HG02938 (cell line): ENCODE results near the gene SOX6.

Experiments
- ATAC-seq: cut with Tn5 transposase; IDR thresholded peaks from one replicate; pipeline ENCODE4 v1.9.1; 2021; ENCODE audit warnings: mild to moderate bottlenecking, moderate library complexity; ENCODE audit not compliant: unreplicated experiment

Gene SOX6

GRCh38 chr11:16012125-16012751 lies 344.1 kb downstream of the SOX6 start:
- ATAC-seq = no peak

GRCh38 chr11:16011396-16011795 lies 344.9 kb downstream of the SOX6 start:
- no peak for ATAC-seq

GRCh38 chr11:16009021-16009420 lies 347.3 kb downstream of the SOX6 start:
- no peak for ATAC-seq

GRCh38 chr11:16007514-16007913 lies 348.8 kb downstream of the SOX6 start:
- no peak for ATAC-seq

- no peak for ATAC-seq
Measured at GRCh38 chr11:16002942-16003341, 353.4 kb downstream of the SOX6 start.

- no peak for ATAC-seq
Measured at GRCh38 chr11:16001899-16002426, 354.4 kb downstream of the SOX6 start.

- no peak for ATAC-seq
Measured at GRCh38 chr11:16001044-16001568, 355.2 kb downstream of the SOX6 start.

- no peak for ATAC-seq
Measured at GRCh38 chr11:16000065-16000464, 356.3 kb downstream of the SOX6 start.

- ATAC-seq = no peak
Measured at GRCh38 chr11:15993345-15993744, 363.0 kb downstream of the SOX6 start.

- no peak for ATAC-seq
Measured at GRCh38 chr11:15991215-15991614, 365.1 kb downstream of the SOX6 start.

GRCh38 chr11:15989685-15990084 lies 366.7 kb downstream of the SOX6 start:
- ATAC-seq = no peak

GRCh38 chr11:15988693-15989231 lies 367.6 kb downstream of the SOX6 start:
- ATAC-seq = no peak

GRCh38 chr11:15988016-15988550 lies 368.3 kb downstream of the SOX6 start:
- ATAC-seq = no peak

- no peak for ATAC-seq
Measured at GRCh38 chr11:15987046-15987445, 369.3 kb downstream of the SOX6 start.

- no peak for ATAC-seq
Measured at GRCh38 chr11:15985860-15986139, 370.5 kb downstream of the SOX6 start.

GRCh38 chr11:15985127-15985859 lies 371.1 kb downstream of the SOX6 start:
- no peak for ATAC-seq

- no peak for ATAC-seq
Measured at GRCh38 chr11:15981292-15981691, 375.1 kb downstream of the SOX6 start.

- no peak for ATAC-seq
Measured at GRCh38 chr11:15977116-15977515, 379.2 kb downstream of the SOX6 start.

- no peak for ATAC-seq
Measured at GRCh38 chr11:15976433-15977045, 379.8 kb downstream of the SOX6 start.

- ATAC-seq = no peak
Measured at GRCh38 chr11:15975742-15976141, 380.6 kb downstream of the SOX6 start.

- ATAC-seq = no peak
Measured at GRCh38 chr11:15972838-15973237, 383.5 kb downstream of the SOX6 start.

GRCh38 chr11:15971215-15971546 lies 385.2 kb downstream of the SOX6 start:
- ATAC-seq = no peak
